Measurements from ENCODE around the gene ANO6.

DNA sequence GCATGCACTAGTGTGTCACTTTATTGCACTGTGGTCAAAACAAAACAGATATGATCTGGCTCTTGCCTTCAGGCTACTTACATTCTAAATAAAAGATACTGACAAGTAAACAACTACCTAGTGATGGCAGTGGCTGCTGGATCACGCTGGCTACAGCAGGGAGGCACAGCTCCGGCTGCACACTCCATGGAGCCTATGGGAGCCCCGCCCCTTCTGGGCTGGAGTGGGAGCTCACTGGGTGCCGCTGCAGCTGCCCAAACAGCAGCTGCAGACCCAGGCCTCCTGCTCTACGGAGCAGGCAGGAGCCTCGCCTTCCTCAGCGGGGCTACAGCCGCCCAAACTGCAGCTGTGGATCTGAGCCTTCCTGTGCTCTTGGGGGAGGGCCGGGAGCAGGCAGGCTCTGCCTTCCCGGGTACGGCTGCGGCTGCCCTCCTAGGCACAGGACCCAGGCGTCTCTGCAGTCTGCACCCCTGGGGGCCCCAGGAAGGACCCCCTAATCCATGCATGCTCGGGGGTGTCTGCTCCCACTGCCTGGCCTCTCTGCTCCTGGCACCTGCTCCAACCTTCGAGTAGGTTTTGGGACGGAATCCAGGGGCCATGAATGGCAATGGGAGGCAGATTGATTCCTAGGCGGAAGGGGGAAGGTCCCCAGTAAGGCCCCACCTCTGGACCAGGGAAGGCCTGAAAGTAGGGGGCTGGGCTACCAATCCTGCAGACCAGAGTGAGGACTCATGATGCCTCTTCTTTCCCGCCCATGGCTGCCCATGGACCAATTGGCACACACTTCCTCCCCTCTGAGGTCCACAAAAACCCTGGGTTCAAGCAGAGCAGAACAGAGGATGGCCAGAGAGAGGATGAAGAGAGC is 253.1 kb downstream of the ANO6 start:
- no peak for TF ChIP-seq EZH2 (IDR thresholded peaks at IDR 0.05; ENCODE audit: low read length)
- TF ChIP-seq, protein P1, sequence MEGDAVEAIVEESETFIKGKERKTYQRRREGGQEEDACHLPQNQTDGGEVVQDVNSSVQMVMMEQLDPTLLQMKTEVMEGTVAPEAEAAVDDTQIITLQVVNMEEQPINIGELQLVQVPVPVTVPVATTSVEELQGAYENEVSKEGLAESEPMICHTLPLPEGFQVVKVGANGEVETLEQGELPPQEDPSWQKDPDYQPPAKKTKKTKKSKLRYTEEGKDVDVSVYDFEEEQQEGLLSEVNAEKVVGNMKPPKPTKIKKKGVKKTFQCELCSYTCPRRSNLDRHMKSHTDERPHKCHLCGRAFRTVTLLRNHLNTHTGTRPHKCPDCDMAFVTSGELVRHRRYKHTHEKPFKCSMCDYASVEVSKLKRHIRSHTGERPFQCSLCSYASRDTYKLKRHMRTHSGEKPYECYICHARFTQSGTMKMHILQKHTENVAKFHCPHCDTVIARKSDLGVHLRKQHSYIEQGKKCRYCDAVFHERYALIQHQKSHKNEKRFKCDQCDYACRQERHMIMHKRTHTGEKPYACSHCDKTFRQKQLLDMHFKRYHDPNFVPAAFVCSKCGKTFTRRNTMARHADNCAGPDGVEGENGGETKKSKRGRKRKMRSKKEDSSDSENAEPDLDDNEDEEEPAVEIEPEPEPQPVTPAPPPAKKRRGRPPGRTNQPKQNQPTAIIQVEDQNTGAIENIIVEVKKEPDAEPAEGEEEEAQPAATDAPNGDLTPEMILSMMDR (optimal IDR thresholded peaks at IDR 0.05 in 1 of 3, IDR thresholded peaks at IDR 0.05 in 1 of 3, conservative IDR thresholded peaks at IDR 0.05 in 1 of 3; ENCODE audit: extremely low read depth in 1 of 3, insufficient read depth in 2 of 3, low read length in 3 of 3), result no peak

All from keratinocyte (primary cell).